ENCODE measurements around the gene PJA1.

DNA sequence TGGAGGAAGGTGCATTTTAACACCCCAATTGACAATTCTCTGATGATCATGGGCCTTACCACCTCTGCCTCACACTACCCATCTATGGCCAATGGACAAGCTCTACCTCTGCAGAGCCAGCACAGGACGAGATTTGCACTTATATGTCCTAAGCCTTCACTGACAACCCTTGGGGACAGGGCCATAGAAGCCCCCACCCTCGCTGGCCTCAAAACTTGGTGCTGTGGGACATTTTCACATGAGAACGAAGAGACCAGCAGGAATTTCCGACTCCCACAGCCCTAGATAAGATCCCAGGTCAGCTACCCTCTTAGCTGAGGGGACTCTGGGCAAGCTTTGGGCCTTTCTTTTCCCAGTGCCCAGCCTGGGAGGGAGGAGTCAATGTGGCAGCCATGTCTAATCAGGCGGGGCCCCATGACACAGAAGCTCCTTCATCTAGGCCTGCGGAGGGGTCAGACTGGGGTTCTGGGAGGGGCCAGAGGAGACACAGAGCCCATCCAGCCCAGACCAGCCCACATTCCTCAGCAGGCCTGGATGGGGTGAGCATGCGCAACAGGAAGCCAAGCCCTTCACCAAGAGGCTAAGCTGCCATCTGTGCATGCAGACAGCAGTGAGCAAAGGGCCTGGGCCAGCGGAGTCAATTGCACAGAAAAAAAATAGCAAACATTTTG is 12.1 kb downstream of the PJA1 start:
- TF ChIP-seq ZNF274 (IDR thresholded peaks at IDR 0.05; ENCODE audit: low read depth, low read length) (no peak), SUZ12 (IDR thresholded peaks at IDR 0.05; ENCODE audit: extremely low read depth, insufficient read depth, insufficient read length) (no peak), YY1 (IDR thresholded peaks at IDR 0.05; ENCODE audit: insufficient read depth, insufficient read length) (peak; percentile 58)

Measured in NT2/D1 (cell line).